Osteoblast (primary cell): ENCODE results near the gene FRMD5. TPM values are rescaled to one million over a fixed set of nuclear protein-coding genes. Genes with fewer than 3 reads are reported as not detected.

Source experiments
- DNase-seq: peaks from one replicate; pipeline ENCODE4 v3.0.0; 2011; ENCODE audit warnings: low spot score, mixed read lengths; ENCODE audit not compliant: insufficient read length; ENCODE audit errors: missing footprints
- H2AFZ ChIP-seq: 2 replicates; pipeline ENCODE4 v1.6.0; 2011; ENCODE audit warnings: mild to moderate bottlenecking, low read length
- H3K27ac ChIP-seq: 2 replicates; pipeline ENCODE4 v1.5.1; 2011; ENCODE audit warnings: mild to moderate bottlenecking, low read depth, low read length, moderate library complexity
- H3K27me3 ChIP-seq: 2 replicates; pipeline ENCODE4 v1.6.0; 2012; ENCODE audit warnings: mild to moderate bottlenecking, control low read depth, inconsistent platforms, low read length, moderate library complexity; ENCODE audit not compliant: insufficient read depth
- H3K36me3 ChIP-seq: 2 replicates; pipeline ENCODE4 v1.5.1; 2011; ENCODE audit warnings: mild to moderate bottlenecking, low read length, control low read depth, moderate library complexity; ENCODE audit not compliant: insufficient read depth
- H3K4me1 ChIP-seq: 2 replicates; pipeline ENCODE4 v1.5.1; 2011; ENCODE audit warnings: mild to moderate bottlenecking, low read length, control low read depth, moderate library complexity; ENCODE audit not compliant: insufficient read depth
- H3K4me2 ChIP-seq: 2 replicates; pipeline ENCODE4 v1.6.0; 2011; ENCODE audit warnings: mild to moderate bottlenecking, low read length; ENCODE audit not compliant: insufficient read depth
- H3K4me3 ChIP-seq: fragments of 200-600 bp; sonication (generic); 3 replicates; pipeline ENCODE4 v1.5.1; 2012; ENCODE audit warnings: mild to moderate bottlenecking, low read length, inconsistent platforms; ENCODE audit not compliant: insufficient read depth
- H3K79me2 ChIP-seq: 2 replicates; pipeline ENCODE4 v1.6.0; 2012; ENCODE audit warnings: mild to moderate bottlenecking, low read length, control low read depth, inconsistent platforms; ENCODE audit not compliant: insufficient read depth
- H3K9me3 ChIP-seq: 2 replicates; pipeline ENCODE4 v1.5.1; 2011; ENCODE audit warnings: low read depth, low read length, control low read depth
- H4K20me1 ChIP-seq: 2 replicates; pipeline ENCODE4 v1.6.0; 2012; ENCODE audit warnings: mild to moderate bottlenecking, low read length, control low read depth; ENCODE audit not compliant: insufficient read depth
- total RNA-seq: library from RNA; depleted of rRNA; stranded (reverse); fragments of >200 nt; gene quantifications from 2 replicates; pipeline ENCODE4 v1.2.3, GENCODE V29; 2012
- TF ChIP-seq, protein P1 (sequence below): IDR thresholded peaks from 2 replicates; pipeline ENCODE4 v1.5.1; 2011; ENCODE audit warnings: mild to moderate bottlenecking, low read depth, low read length, moderate library complexity; ENCODE audit errors: extremely low read depth

The FRMD5 gene
- total RNA-seq, 1 donor = 3.3 TPM

GRCh38 chr15:43981576-43981975, 213.5 kb downstream of the FRMD5 start:
- Histone ChIP-seq H3K4me1 (no peaks in the 10 kb centered on the region), H3K9me3 (no peaks in the 10 kb centered on the region), H3K4me2 (no peak overlapping the region), H3K79me2 (no peaks in the 10 kb centered on the region), H3K27ac (no peak overlapping the region), H3K4me3 (no peak overlapping the region), H3K36me3 (no peaks in the 10 kb centered on the region), H2AFZ (no peak overlapping the region), H3K27me3 (peaks cover 9% of the 10 kb centered on the region), H4K20me1 (no peaks in the 10 kb centered on the region)
- no peak for DNase-seq
- TF ChIP-seq, protein P1, sequence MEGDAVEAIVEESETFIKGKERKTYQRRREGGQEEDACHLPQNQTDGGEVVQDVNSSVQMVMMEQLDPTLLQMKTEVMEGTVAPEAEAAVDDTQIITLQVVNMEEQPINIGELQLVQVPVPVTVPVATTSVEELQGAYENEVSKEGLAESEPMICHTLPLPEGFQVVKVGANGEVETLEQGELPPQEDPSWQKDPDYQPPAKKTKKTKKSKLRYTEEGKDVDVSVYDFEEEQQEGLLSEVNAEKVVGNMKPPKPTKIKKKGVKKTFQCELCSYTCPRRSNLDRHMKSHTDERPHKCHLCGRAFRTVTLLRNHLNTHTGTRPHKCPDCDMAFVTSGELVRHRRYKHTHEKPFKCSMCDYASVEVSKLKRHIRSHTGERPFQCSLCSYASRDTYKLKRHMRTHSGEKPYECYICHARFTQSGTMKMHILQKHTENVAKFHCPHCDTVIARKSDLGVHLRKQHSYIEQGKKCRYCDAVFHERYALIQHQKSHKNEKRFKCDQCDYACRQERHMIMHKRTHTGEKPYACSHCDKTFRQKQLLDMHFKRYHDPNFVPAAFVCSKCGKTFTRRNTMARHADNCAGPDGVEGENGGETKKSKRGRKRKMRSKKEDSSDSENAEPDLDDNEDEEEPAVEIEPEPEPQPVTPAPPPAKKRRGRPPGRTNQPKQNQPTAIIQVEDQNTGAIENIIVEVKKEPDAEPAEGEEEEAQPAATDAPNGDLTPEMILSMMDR = no peak

DNA sequence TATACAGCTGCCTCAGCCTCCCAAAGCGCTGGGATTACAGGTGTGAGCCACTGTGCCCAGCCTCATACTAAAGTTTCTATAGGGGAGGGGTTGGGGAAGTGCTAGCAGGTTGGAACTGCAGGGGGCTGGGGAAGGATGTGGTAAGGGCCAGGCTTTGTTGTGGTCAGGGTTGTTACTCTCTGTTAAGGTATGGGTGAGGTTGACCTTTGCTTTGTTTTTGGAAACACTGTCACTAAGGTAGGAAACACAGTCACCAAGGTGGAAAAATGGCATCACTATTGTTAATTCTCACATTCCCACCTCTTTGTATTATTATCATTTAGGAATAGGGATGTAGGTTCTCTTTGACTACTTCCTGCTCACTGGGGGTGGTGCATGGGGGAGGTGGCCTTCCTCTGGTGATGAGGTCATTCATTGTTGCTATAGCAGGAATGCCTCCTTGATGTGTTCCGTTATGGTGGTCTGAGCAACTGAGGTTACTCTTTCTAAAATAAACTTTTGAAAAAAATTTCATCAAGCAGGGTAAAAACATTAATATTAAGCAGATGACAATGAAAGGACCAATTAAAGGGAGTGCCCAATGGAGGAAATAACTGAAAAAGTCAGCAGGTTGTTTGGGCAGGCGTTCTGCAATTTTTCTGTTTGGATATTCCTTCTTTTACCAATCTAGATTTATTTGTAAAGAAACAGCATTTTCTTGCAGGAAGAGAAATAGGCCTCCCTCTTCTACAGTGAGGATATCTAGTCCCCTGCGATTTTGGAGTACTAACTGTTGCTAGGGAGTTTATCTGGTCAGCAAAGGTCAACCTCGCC, 217.8 kb downstream of the FRMD5 start:
- no peak overlapping the region for H3K27ac ChIP-seq
- H3K4me1 ChIP-seq = no peaks in the 10 kb centered on the region
- H3K4me3 ChIP-seq = no peak overlapping the region
- no peaks in the 10 kb centered on the region for H4K20me1 ChIP-seq
- peaks cover 17% of the 10 kb centered on the region for H3K27me3 ChIP-seq
- H3K9me3 ChIP-seq = no peaks in the 10 kb centered on the region
- DNase-seq = no peak
- TF ChIP-seq, protein P1 = no peak
- H3K79me2 ChIP-seq = peaks cover 4% of the 10 kb centered on the region
- no peak overlapping the region for H3K4me2 ChIP-seq
- no peak overlapping the region for H2AFZ ChIP-seq
- H3K36me3 ChIP-seq = no peaks in the 10 kb centered on the region

DNA sequence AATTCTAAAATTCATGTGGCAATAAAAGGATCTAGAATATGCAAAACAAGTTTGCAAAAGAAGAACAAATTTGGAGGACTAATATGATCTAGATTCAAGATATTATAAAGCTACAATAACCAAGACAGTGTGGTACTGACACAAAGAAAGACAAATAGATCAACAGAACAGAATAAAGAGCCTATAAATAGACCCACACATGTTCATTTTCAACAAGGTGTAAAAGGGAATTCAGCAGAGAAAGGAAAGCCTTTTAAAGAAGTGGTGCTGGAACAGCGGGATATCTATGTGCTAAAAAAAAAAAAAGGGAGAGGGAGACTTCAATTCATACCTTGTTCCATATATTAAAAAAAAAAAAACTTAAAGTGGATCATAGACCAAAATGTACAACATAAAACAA, 219.3 kb downstream of the FRMD5 start:
- no peak overlapping the region for H3K27ac ChIP-seq
- peaks cover 4% of the 10 kb centered on the region for H3K79me2 ChIP-seq
- no peak for DNase-seq
- H3K4me1 ChIP-seq = no peaks in the 10 kb centered on the region
- H3K36me3 ChIP-seq = no peaks in the 10 kb centered on the region
- no peak overlapping the region for H3K4me2 ChIP-seq
- no peak overlapping the region for H3K4me3 ChIP-seq
- no peaks in the 10 kb centered on the region for H4K20me1 ChIP-seq
- no peaks in the 10 kb centered on the region for H3K9me3 ChIP-seq
- TF ChIP-seq, protein P1 = no peak
- no peak overlapping the region for H2AFZ ChIP-seq
- H3K27me3 ChIP-seq = peaks cover 10% of the 10 kb centered on the region

- H3K9me3 ChIP-seq = no peaks in the 10 kb centered on the region
- H4K20me1 ChIP-seq = no peaks in the 10 kb centered on the region
- H3K79me2 ChIP-seq = peaks cover 4% of the 10 kb centered on the region
- TF ChIP-seq, protein P1 = no peak
- no peak overlapping the region for H3K4me2 ChIP-seq
- no peaks in the 10 kb centered on the region for H3K4me1 ChIP-seq
- no peak overlapping the region for H2AFZ ChIP-seq
- H3K4me3 ChIP-seq = no peak overlapping the region
- no peak for DNase-seq
- no peak overlapping the region for H3K27ac ChIP-seq
- no peaks in the 10 kb centered on the region for H3K36me3 ChIP-seq
- H3K27me3 ChIP-seq = peaks cover 10% of the 10 kb centered on the region
Measured at GRCh38 chr15:43975326-43975725, 219.7 kb downstream of the FRMD5 start.
